Esophagus muscularis mucosa (tissue), 4 donors: ENCODE data around the gene FRA10AC1. TPM values are rescaled to one million over a fixed set of nuclear protein-coding genes. Genes with fewer than 3 reads are reported as not detected.

Source experiments
- DNase-seq: peaks from one replicate; pipeline ENCODE4 v3.0.0-alpha.2; 2017; ENCODE audit errors: extremely low spot score
- H3K27ac ChIP-seq, 4 donors: fragments of 200-600 bp; sonication (generic); replicated peaks in 1 of 4; 1 replicate in 3 of 4; 2 replicates in 1 of 4; pipeline ENCODE4 v1.5.1; 2016 to 2019; ENCODE audit warnings: mild to moderate bottlenecking in 1 of 4
- H3K27me3 ChIP-seq, 4 donors: fragments of 200-600 bp; sonication (generic); one replicate each; pipeline versions ENCODE4 v1.5.1 to v1.6.0; 2016 to 2019
- H3K36me3 ChIP-seq, 4 donors: fragments of 200-600 bp; sonication (generic); one replicate each; pipeline ENCODE4 v1.5.1; 2016 to 2019
- H3K4me1 ChIP-seq, 4 donors: fragments of 200-600 bp; sonication (generic); one replicate each; pipeline ENCODE4 v1.5.1; 2016 to 2019
- H3K4me3 ChIP-seq, 4 donors: fragments of 200-600 bp; sonication (generic); 1 replicate in 2 of 4; 2 replicates in 2 of 4; pipeline ENCODE4 v1.5.1; 2016 to 2019; ENCODE audit warnings: mild to moderate bottlenecking in 4 of 4, moderate library complexity in 1 of 4
- H3K9me3 ChIP-seq, 4 donors: fragments of 200-600 bp; sonication (generic); 1 replicate in 3 of 4; 2 replicates in 1 of 4; pipeline ENCODE4 v1.5.1; 2016 to 2019
- EP300 ChIP-seq: sonication (generic); formaldehyde crosslinking; IDR thresholded peaks from one replicate; pipeline ENCODE4 v1.6.1; 2017; ENCODE audit warnings: antibody characterized with exemption
- POLR2A ChIP-seq: fragments of 450-650 bp; IDR thresholded peaks from one replicate; pipeline ENCODE4 v1.6.1; 2017; ENCODE audit warnings: antibody characterized with exemption, moderate library complexity, mild to moderate bottlenecking, low read depth
- POLR2AphosphoS5 ChIP-seq, 2 donors: sonication (generic); formaldehyde crosslinking; IDR thresholded peaks; one replicate each; pipeline ENCODE4 v1.6.1; 2017; ENCODE audit warnings: antibody characterized with exemption in 2 of 2
- WGBS: methylation state at CpG from one replicate; pipeline ENCODE4 v1.1.5; 2018; 5-methylcytosine and 5-hydroxymethylcytosine counted together
- intact Hi-C: fragments of 100-400 bp; cut with DNase I; formaldehyde crosslinking; loops from one replicate; pipeline ENCODE4 v1.15.1; 2023
- total RNA-seq, 4 donors: library from RNA; depleted of rRNA; stranded (reverse); fragments of >200 nt; gene quantifications; one replicate each; pipeline versions ENCODE4 v1.1.0 to v1.2.1, GENCODE V29; 2016
- TF ChIP-seq, protein P1 (sequence below), 3 experiments: fragments of 200-600 bp in 2 of 3; fragments of 450-650 bp in 1 of 3; sonication (generic) in 2 of 3; IDR thresholded peaks; one replicate each; pipeline ENCODE4 v1.5.1; 2017 to 2019; ENCODE audit warnings: antibody characterized with exemption in 3 of 3, mild to moderate bottlenecking in 2 of 3, moderate library complexity in 1 of 3

FRA10AC1 gene
- total RNA-seq, 4 donors from 2014 or later: 7.0 to 22.4 (median 12.1) TPM

DNA sequence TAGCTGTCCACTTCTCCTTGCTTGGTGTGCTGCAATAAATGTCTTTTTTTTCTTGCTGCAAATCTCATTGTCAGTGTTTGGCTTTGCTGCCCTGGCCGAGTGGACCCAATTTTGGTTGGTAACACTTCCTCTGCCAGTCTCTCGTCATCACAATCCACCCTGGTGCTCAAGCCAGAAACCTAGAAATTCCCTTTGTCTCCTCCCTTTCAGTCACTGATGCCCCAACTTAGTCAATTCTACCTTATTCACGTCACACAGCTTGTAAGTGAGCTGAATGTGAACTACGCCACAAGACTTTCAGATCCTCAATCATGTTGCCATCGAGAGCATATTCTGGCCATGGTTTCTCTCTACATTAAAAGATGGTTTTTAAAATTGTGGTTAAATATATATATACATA is 13.0 kb upstream of the FRA10AC1 start:
- Histone ChIP-seq H3K27ac (no peak overlapping the region), H3K36me3 (no peaks in the 10 kb centered on the region), H3K9me3 (no peaks in the 10 kb centered on the region), H3K27me3 (peaks cover 0 to 6% (median 0%) of the 10 kb centered on the region in 4 donors), H3K4me3 (no peak overlapping the region), H3K4me1 (no peaks in the 10 kb centered on the region)
- WGBS: 80% methylated on average over 5 of the region's 5 CpGs
- TF ChIP-seq EP300 (no peak), POLR2A (no peak)
- intact Hi-C loops: no loop called here
- DNase-seq: no peak

DNA sequence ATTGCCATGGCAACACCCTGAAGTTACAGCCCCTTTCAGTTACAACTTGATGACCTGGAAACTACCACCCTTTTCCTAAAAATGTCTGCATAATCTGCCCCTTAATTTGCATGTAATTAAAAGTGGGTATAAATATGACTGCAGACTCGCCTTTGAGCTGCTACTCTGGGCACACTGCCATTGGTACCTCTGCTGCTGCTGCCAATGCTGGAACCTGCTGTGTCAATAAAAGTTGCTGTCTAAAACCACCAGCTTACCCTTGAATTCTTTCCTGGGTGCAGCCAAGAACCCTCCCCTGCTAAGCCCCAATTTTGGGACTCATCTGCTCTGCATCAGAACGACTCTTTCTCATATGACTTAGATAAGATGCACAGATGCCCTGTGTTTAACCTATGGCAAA is 10.2 kb upstream of the FRA10AC1 start:
- WGBS: 59% methylated on average over 2 of the region's 2 CpGs
- intact Hi-C loops: no loop called here

DNA sequence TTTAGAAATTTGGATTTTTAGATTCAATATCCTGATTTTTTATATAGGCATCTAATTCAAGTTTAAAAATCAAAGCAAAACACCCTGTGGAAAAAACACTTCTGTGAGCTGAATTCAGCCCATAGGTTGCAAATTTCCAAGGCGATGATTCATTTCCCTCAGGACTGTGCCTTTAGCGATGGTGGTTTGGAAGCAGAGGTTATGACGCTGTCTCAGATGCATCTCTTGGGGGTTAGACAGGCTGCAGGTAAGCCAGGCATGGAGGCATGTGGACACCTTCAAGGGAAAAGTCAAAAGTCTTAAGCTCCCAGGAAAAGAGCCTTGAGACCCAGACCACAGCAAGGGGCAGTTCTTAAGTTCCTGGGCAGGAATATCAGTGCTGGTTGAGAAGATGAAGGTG is 9.5 kb upstream of the FRA10AC1 start:
- Histone ChIP-seq H3K9me3 (no peaks in the 10 kb centered on the region), H3K27me3 (no peaks in the 10 kb centered on the region), H3K27ac (no peak overlapping the region), H3K36me3 (no peaks in the 10 kb centered on the region), H3K4me1 (no peaks in the 10 kb centered on the region), H3K4me3 (no peak overlapping the region)
- 56% methylated on average over 3 of the region's 3 CpGs for WGBS
- intact Hi-C loops: no loop called here
- TF ChIP-seq POLR2AphosphoS5 (IDR thresholded peaks at IDR 0.05): no peak
- TF ChIP-seq, protein P1, sequence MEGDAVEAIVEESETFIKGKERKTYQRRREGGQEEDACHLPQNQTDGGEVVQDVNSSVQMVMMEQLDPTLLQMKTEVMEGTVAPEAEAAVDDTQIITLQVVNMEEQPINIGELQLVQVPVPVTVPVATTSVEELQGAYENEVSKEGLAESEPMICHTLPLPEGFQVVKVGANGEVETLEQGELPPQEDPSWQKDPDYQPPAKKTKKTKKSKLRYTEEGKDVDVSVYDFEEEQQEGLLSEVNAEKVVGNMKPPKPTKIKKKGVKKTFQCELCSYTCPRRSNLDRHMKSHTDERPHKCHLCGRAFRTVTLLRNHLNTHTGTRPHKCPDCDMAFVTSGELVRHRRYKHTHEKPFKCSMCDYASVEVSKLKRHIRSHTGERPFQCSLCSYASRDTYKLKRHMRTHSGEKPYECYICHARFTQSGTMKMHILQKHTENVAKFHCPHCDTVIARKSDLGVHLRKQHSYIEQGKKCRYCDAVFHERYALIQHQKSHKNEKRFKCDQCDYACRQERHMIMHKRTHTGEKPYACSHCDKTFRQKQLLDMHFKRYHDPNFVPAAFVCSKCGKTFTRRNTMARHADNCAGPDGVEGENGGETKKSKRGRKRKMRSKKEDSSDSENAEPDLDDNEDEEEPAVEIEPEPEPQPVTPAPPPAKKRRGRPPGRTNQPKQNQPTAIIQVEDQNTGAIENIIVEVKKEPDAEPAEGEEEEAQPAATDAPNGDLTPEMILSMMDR (IDR thresholded peaks at IDR 0.05): no peak
- no peak for TF ChIP-seq EP300
- no peak for TF ChIP-seq POLR2A
- DNase-seq: no peak

More for the DNA sequence above, 10.2 kb upstream of the FRA10AC1 start:
- Histone ChIP-seq H3K4me1 (no peaks in the 10 kb centered on the region), H3K4me3 (no peak overlapping the region), H3K9me3 (no peaks in the 10 kb centered on the region), H3K36me3 (no peaks in the 10 kb centered on the region), H3K27me3 (no peaks in the 10 kb centered on the region), H3K27ac (no peak overlapping the region)
- TF ChIP-seq, protein P1 (IDR thresholded peaks at IDR 0.05): no peak
- TF ChIP-seq POLR2A (no peak), POLR2AphosphoS5 (IDR thresholded peaks at IDR 0.05) (no peak), EP300 (no peak)
- no peak for DNase-seq

DNA sequence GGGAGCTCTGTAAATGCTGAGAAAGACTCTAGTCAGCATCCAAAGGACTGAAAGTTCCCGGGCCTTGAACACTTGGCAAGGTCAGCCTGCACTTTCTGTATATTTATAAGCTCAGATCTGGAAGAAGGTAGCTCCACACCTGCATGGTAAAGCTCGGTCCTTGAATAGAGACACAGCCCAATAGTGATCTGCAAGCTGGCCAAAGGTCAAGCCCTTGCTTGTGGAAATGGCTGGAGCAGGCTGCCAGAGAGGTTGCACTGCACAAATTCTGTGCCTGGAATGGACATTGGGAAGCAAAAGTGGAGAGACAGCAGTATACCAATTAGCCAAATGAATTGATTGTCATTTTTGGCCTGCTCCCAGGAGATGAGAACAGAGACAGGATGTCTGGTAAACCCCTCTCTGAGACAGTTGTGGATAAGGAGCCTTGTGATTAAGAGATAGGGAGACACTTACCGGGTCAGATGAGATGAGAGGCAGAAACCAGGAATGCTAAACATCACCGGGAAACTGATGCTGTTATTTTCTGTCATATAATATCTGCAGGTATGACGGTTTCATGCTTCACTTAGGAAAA is 8.0 kb upstream of the FRA10AC1 start:
- TF ChIP-seq POLR2AphosphoS5 (IDR thresholded peaks at IDR 0.05): no peak
- no peak for TF ChIP-seq EP300
- TF ChIP-seq, protein P1 (IDR thresholded peaks at IDR 0.05): no peak
- TF ChIP-seq POLR2A: no peak
- 58% methylated on average over 5 of the region's 5 CpGs for WGBS
- no peaks in the 10 kb centered on the region for H3K27me3 ChIP-seq
- H3K4me1 ChIP-seq: no peaks in the 10 kb centered on the region
- intact Hi-C loops: no loop called here
- DNase-seq: no peak
- no peaks in the 10 kb centered on the region for H3K9me3 ChIP-seq
- no peaks in the 10 kb centered on the region for H3K36me3 ChIP-seq
- H3K27ac ChIP-seq: no peak overlapping the region
- no peak overlapping the region for H3K4me3 ChIP-seq

DNA sequence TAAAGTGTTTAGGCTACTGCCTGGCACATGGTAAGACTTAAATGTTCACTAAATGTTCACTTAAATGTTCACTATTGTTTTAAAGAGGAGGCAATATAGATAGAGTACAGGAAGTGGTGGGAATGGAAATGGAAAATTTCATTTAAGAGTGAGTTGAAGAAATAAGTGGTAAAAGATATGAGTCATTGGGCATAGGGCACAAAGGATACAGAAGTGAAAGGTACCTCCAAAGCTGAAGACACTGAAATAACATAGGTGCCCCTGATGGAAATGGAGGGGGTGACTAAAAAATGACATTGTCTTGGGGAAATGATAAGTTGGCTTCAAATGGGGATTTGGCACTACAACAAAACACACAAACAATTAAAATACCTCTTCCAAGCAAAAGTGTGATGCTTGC is 5.2 kb upstream of the FRA10AC1 start:
- intact Hi-C loops: loop anchor here (10.0 kb wide), 1 partner anchor 737 kb away; no protein-coding TSS in a partner anchor
- no peaks in the 10 kb centered on the region for H3K36me3 ChIP-seq
- no peak overlapping the region for H3K27ac ChIP-seq
- no peaks in the 10 kb centered on the region for H3K27me3 ChIP-seq
- no peak overlapping the region for H3K4me3 ChIP-seq
- TF ChIP-seq POLR2A (no peak), POLR2AphosphoS5 (IDR thresholded peaks at IDR 0.05) (no peak), EP300 (no peak)
- TF ChIP-seq, protein P1 (IDR thresholded peaks at IDR 0.05): no peak
- no peaks in the 10 kb centered on the region for H3K9me3 ChIP-seq
- DNase-seq: no peak
- peaks cover 3 to 10% (median 7%) of the 10 kb centered on the region in 4 donors for H3K4me1 ChIP-seq
